ENCODE results near the gene FLT3. TPM values are rescaled to one million over a fixed set of nuclear protein-coding genes. Genes with fewer than 3 reads are reported as not detected.
A peak's percentile ranks its signal among the peaks of the same experiment; 100 is the strongest.

FLT3 gene
- total RNA-seq, 1 donor from 2014 or later, result not detected

GRCh38 chr13:27971776-27972477 lies 128.4 kb downstream of the FLT3 start:
- Mint-ChIP-seq H3K4me1 (ENCODE audit: unreplicated experiment) (peaks cover 43% of the 10 kb centered on the region), H3K9me3 (ENCODE audit: unreplicated experiment) (no peaks in the 10 kb centered on the region), H3K4me3 (ENCODE audit: unreplicated experiment) (no peak overlapping the region), H3K27ac (ENCODE audit: unreplicated experiment) (peak overlapping the region; percentile 36), H3K27me3 (ENCODE audit: unreplicated experiment) (peaks cover 34% of the 10 kb centered on the region), H3K36me3 (ENCODE audit: low read depth, unreplicated experiment) (peaks cover 5% of the 10 kb centered on the region)
- TF ChIP-seq CTCF (IDR thresholded peaks at IDR 0.05; ENCODE audit: unreplicated experiment), result no peak
- DNase-seq (ENCODE audit: low spot score), result no peak

GRCh38 chr13:27971236-27971645 lies 129.1 kb downstream of the FLT3 start:
- peaks cover 5% of the 10 kb centered on the region for H3K36me3 Mint-ChIP-seq (ENCODE audit: low read depth, unreplicated experiment)
- no peak for TF ChIP-seq CTCF (IDR thresholded peaks at IDR 0.05; ENCODE audit: unreplicated experiment)
- H3K4me1 Mint-ChIP-seq (ENCODE audit: unreplicated experiment), result peaks cover 41% of the 10 kb centered on the region
- peak; percentile 65 for DNase-seq (ENCODE audit: low spot score)
- no peak overlapping the region for H3K4me3 Mint-ChIP-seq (ENCODE audit: unreplicated experiment)
- peak overlapping the region; percentile 36 for H3K27ac Mint-ChIP-seq (ENCODE audit: unreplicated experiment)
- no peaks in the 10 kb centered on the region for H3K9me3 Mint-ChIP-seq (ENCODE audit: unreplicated experiment)
- H3K27me3 Mint-ChIP-seq (ENCODE audit: unreplicated experiment), result peaks cover 36% of the 10 kb centered on the region

DNA sequence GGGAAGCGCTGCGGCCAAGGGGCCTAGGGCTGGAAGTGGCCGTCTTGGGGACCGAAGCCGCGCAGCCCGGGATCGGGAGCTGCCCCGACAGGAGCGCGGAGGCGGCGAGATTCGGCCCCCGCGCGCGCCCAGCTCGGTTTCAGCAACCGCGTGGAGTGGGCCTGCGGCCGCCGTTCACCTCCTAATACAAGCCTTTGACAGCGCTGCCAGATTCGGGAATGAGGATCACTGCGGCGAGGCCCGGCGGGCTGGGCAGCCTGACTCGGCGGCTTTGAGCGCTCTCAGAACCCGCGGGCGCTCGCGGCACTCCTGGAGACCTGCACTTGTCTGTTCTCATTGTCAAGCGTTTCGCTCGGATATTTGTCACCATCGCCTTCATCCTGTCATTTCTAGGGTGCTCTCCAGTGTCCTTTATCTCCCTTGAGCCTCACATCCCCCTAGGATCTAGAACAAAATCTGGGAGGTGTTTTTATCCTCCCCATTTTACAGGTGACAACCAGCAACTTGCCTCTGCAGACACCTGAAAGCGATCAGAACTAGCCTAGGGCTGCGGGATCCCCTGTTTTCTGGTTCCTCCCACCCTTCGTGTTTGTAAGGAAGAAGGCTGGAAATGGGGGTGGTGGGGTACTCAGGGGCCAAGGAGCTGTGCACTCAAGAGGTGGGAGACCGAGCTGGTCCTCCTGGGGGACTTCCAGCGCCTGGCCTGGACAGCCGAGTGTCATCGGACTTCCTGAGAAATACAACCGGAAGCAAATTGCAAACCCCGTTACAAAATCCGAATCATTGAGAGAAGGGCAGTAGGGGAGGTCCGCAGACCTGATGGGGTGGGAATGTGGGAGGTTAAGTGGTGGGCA lies 129.8 kb downstream of the FLT3 start:
- peak overlapping the region; percentile 18 for H3K27ac Mint-ChIP-seq (ENCODE audit: unreplicated experiment)
- H3K4me3 Mint-ChIP-seq (ENCODE audit: unreplicated experiment), result no peak overlapping the region
- DNase-seq (ENCODE audit: low spot score), result no peak
- H3K9me3 Mint-ChIP-seq (ENCODE audit: unreplicated experiment), result no peaks in the 10 kb centered on the region
- peaks cover 40% of the 10 kb centered on the region for H3K4me1 Mint-ChIP-seq (ENCODE audit: unreplicated experiment)
- no peak for TF ChIP-seq CTCF (IDR thresholded peaks at IDR 0.05; ENCODE audit: unreplicated experiment)
- peaks cover 5% of the 10 kb centered on the region for H3K36me3 Mint-ChIP-seq (ENCODE audit: low read depth, unreplicated experiment)
- H3K27me3 Mint-ChIP-seq (ENCODE audit: unreplicated experiment), result peaks cover 42% of the 10 kb centered on the region

GRCh38 chr13:27969866-27970229 lies 130.5 kb downstream of the FLT3 start:
- H3K4me3 Mint-ChIP-seq (ENCODE audit: unreplicated experiment), result no peak overlapping the region

More at GRCh38 chr13:27969866-27970229, 130.5 kb downstream of the FLT3 start:
- Mint-ChIP-seq H3K27me3 (ENCODE audit: unreplicated experiment) (peaks cover 42% of the 10 kb centered on the region), H3K36me3 (ENCODE audit: low read depth, unreplicated experiment) (peaks cover 5% of the 10 kb centered on the region), H3K4me1 (ENCODE audit: unreplicated experiment) (peaks cover 37% of the 10 kb centered on the region), H3K27ac (ENCODE audit: unreplicated experiment) (peak overlapping the region; percentile 25), H3K9me3 (ENCODE audit: unreplicated experiment) (no peaks in the 10 kb centered on the region)
- no peak for DNase-seq (ENCODE audit: low spot score)
- no peak for TF ChIP-seq CTCF (IDR thresholded peaks at IDR 0.05; ENCODE audit: unreplicated experiment)

Measured in endothelial cell (in vitro differentiated cells).